HG02973 (cell line): ENCODE data around the gene HPN.
"Not testable (repeated sequence)": the region's sequence is repeated elsewhere in the genome, so short reads cannot be mapped to it uniquely, and the experiment has no call there.

Source experiments
- ATAC-seq: cut with Tn5 transposase; IDR thresholded peaks from one replicate; pipeline ENCODE4 v1.9.1; 2021; ENCODE audit warnings: moderate library complexity; ENCODE audit not compliant: unreplicated experiment

HPN gene

DNA sequence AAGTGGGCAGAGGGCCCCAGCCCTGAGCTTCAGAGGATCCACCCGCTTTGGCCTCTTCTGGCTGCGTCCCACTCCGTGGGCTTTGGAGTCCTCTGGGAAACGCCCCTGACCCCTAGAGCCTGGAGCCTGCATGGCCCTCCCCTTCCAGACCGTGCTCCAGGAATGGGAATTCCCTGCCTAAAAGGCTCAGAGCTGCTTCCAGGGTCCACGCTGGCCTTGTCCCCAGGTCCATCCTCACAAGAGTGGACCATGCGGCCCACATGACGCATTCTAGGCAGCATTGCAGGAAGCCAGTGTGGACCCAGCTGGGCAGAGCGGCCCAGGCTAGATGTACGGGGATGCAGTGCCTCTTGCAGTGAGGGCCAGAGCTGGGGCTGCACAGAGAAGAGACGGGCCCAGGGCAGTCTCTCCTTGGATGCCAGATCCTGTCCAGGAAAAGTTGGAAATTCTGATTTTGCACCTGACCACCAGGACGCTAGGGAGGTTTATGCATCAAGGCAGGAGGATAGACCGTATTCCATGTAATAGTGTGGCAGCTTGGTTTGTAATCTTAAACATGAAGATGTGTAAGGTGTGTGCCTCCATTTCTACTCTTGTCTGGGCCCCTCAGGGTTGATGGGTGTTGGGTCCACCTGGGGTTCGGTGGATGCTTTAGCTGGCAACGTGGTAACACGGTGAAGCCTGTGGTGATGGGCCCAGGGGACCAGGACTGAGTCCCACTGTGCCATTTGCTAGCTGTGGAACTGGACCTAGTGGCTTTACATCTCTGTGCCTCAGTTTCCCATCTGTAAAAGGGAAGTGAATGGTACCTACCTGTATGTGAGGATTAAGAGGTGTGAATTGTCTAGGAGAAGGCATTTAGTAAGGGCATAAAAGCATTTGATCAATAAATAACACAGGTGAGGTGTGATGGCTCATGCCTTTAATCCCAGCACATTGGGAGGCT lies 59.3 kb downstream of the HPN start:
- no peak for ATAC-seq

DNA sequence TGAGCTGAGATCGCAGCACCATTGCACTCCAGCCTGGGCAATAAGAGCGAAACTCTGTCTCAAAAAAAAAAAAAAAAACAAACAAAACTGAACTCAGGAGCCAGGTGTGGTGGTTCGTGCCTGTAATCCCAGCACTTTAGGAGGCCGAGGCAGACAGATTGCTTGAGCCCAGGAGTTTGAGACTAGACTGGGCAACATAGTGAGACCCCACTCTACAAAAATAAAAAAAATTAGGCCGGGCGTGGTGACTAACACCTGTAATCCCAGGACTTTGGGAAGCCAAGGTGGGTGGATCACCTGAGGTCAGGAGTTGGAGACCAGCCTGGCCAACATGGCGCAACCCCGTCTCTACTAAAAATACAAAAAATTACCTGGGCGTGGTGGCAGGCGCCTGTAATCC lies 60.4 kb downstream of the HPN start:
- not testable (repeated sequence) for ATAC-seq

DNA sequence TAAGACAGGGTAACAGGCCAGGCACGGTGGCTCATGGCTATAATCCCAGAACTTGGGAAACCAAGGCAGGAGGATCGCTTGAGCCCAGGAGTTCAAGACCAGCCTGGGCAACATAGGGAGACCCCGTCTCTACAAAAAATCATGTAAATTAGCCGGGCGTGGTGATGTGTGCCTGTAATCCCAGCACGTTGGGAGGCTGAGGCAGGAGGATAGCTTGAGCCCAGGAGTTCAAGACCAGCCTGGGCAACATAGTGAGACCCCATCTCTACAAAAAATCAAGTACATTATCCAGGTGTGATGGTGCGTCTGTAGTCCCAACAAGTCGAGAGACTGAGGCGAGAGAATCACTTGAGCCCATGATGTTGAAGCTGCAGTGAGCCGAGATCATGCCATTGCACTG lies 62.1 kb downstream of the HPN start:
- ATAC-seq: not testable (repeated sequence)

DNA sequence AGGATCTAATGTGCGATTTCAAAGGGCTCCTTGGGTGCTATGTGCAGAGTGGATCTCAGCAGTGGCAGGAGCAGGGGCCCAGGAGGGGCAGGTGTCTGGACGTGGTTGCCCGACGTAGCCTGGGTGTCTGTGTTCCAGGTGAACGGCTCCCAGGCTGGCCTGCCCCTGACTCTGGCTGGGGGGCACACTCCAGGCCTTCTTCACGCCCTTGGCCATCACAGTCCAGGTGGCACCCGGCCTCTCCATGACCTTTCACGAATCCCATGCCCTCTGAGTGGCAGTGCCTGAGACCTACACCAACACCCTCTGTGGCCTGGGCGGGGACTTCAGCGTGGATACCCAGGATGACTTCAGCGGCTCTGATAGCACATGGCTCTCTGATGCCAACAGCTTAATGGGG lies 62.8 kb downstream of the HPN start:
- ATAC-seq: no peak

DNA sequence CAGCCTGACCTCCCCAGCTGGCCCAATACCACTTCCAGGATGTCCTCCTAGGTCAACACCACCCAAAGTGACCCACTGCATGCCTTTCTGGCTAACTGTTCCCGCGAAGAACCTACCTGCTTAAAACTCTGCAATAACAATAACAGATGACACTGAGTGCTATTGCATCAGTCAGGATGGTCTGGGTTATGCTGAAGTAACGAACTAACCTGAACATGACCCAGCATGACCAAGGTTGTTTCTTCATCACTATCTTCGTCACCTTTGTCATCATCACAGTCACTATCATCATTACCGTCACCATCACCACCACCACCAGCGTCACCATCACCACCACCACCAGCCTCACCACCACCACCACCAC lies 63.5 kb downstream of the HPN start:
- no peak for ATAC-seq

DNA sequence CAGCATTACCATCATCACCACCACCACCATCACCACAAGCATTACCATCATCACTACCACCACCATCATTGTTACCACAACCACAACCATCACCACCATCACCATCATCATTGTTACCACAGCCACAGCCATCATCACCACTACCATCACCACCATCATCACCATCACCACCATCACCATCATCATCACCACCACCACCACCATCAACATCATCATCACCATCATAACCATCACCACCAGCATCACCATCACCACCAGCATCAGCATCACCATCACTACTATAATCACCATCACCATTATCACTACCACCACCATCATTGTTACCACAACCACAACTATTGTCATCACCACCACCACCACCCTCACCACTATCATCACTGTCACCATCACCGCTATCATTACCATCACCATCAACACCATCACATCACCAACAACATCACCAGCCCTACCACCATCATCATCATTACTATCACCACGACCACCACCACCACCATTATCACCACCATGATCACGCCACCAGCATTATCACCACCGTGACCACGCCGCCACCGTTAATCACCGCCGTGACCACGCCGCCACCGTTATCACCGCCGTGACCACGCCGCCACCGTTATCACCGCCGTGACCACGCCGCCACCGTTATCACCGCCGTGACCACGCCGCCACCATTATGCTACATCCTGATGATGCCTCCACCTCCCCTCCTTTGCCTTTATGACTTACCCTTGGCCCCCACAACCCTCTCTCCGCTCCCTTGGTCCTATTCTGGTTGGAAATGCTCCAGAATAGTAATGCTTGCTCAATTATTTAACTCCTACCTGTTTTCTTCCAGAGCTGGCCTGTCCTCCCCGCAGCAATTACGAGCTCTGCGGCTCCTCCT lies 64.1 kb downstream of the HPN start:
- ATAC-seq: no peak

DNA sequence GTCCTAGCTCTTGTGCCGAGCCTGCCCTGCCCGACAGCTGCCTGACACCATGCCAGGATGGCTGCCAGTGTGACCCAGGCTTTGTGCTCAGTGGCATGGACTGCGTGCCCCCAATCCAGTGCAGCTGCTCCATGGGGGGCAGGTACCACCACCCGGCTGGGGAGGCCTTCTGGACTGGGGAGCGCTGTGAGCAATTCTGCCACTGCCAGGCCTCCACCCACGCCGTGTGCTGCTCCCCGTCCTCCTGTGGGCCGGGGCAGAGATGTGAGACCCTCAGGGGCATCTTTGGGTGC lies 64.7 kb downstream of the HPN start:
- no peak for ATAC-seq

DNA sequence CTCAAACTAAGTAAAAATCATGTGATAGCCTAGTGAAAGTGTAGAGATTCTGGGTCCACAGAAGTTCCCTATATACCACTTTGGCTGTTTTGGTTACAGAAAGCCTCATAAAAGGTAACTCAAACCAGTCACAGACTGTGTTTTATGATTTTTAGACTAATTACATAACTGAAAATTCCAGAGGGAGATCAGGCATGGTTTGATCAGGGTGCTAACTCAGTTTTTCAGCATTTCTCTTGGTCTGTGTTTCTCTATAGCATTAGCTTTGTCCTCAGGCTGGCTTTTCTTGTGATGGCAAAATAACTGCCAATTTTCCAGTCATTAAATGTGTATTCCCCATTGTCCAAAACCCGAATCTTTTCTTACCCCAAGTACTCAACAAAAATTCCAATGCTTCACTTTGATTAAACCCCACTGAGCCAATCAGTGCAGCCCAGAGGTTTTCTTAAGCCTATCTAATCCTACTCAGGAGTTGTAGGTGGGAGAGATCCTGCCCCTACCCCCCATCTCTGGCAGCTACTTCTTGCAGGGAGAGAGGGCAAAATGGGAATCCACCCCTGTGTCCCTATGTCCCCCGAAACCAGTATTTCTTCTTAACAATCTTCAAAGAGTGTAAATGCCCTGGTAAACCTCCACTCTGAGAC lies 65.5 kb downstream of the HPN start:
- no peak for ATAC-seq

DNA sequence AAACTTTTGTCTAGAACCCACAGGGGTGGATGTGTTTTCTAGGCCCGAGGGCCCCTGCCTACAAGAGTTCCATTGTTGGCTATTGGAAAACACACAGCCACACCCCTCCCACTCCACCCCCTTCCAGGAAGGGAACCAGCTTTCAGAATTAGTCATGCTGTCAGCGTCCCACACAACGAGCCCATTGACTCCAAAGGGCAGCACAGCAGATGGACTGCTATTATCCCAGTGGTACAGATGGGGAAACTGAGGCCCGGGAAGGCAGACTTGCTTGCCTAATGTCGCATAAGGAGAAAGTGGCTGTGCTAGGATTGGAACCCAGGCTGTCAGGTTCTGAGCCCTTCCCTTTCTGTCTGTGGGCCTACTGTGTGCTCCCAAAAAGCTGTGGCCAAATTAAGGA lies 66.0 kb downstream of the HPN start:
- no peak for ATAC-seq

DNA sequence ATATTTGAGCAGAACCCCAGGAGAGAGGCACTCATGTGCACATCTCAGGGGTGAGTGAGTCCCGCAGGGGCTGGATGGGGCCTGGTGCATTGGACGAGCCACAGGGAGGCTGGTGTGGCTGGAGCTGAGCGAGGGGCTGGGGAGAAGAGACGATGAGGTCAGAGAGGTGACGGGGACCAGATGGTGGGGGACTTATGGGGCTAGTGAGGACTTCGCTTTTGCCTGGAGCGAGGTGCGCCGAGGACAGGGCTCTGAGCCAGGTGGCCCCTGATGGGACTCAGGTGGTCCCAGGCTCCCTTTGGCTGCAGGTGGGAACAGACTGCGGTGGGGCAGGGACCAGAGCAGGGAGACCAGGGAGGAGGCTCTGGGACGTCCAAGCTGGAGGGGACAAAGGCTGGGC lies 67.2 kb downstream of the HPN start:
- no peak for ATAC-seq

DNA sequence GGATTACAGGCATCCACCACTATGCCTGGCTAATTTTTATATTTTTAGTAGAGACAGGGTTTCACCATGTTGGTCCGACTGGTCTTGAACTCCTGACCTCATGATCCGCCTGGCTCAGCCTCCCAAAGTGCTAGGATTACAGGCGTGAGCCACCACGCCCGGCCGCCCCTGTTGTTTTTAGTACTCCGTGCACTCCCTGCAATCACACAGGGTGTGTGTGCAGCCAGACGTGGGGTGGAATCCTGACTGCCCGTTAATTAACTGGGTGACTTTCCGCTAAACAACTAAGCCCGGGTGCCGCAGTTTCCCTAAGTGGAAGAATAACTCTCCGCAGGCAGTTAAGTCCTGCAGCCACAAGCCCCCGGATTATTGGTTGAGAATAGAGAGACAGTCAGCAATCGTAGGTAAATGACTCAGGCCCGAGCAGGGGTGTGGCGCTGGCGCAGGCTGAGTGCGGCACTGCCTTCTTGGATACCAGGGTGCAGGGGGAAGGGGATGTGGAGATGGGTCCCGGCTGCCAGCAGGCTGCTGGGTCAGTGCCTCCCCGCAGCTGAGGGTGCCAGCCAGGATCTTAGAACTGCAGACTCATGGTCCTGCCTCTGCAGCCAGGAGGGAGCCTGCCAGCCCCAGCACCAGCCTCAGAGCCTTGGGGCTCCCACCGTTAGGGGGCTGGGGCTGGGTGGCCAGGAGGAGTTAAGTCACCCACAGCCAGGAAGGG lies 68.0 kb downstream of the HPN start:
- no peak for ATAC-seq

DNA sequence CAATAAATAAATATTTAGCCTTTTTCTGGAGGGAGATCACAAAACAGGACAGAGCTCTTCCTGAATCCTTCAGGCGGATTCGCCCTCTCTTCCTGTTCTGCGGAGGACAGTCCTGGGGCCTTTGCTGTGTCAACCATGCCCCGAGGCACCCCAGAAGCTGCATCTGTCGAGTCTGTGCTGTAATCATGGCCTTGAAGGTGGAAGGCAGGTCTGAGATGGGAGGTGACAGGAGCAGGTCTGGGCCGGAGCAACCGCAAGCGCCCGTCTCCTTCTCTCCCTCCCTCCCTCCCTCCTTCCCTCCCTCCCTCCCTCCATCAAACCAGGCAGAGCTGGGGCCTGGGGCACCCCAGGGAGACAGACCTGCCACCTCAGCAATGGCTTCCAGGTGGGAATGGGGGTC lies 69.5 kb downstream of the HPN start:
- no peak for ATAC-seq

DNA sequence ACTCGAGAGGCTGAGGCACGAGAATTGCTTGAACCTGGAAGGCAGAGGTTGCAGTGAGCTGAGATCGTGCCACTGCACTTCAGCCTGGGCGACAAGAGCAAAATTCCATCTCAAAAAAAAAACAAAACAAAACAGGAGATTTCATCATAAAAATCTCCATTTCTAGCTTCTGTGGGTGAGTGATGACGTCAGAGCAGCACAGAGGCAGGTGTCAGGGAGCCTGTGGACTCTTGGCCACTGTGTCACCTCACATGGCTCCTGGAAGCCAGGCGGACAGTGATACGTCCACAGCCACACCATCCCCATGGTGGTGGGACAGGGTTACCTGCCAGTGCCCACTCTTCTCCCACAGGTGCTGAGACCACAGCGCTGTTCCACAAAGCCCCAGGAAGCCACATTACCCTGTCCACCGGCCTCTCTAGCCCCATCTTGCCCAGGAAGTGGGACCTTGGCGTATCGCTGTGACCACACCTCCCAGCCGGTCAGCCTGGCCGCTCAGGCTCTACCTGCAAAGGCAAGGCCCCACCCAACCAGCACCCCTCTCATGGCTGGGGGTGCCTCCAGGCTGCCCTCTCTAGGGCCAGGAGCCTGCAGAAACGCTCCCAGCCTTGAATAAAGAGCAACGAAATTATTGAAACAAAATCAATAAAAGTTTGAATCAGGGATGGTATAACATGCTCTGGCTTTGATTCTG lies 71.6 kb downstream of the HPN start:
- no peak for ATAC-seq

DNA sequence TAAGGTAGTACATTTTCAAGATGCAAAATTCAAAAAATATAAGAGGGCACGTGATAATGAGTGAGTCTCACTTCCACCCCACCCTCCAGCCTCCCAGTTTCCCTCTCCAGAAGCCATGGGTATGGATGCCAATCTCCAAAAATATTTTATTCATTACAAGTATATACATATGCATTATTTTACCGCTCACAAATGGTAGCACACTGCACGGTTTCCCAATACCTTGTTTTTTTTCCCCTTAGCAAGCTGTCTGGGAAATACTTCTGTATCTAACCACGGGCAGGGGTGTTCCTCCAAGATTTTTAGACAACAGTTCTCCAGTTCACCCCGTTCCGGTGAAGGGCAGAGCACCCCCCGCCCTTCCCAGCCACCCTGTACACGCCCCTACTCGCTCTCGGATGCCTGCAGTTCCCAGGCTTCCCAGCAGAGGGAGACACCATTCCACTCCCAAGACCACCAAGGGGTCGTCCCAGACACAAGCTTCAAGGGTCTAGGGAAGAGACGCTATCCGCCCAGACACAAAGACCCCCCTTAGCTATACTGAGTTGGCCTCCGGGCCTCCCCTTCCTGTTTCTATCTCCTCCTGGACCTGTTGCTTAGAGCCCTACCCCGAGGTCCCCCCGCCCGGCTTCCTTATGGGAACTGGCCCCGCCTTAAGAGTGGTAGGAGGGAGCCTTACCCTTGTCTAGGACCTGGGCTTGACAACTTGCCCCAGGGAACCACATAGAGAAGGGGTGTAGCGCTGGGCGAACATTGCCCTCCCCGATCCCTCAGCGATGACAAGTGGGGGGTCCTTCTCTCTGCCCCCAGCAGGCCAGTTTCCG lies 73.0 kb downstream of the HPN start:
- ATAC-seq: no peak

DNA sequence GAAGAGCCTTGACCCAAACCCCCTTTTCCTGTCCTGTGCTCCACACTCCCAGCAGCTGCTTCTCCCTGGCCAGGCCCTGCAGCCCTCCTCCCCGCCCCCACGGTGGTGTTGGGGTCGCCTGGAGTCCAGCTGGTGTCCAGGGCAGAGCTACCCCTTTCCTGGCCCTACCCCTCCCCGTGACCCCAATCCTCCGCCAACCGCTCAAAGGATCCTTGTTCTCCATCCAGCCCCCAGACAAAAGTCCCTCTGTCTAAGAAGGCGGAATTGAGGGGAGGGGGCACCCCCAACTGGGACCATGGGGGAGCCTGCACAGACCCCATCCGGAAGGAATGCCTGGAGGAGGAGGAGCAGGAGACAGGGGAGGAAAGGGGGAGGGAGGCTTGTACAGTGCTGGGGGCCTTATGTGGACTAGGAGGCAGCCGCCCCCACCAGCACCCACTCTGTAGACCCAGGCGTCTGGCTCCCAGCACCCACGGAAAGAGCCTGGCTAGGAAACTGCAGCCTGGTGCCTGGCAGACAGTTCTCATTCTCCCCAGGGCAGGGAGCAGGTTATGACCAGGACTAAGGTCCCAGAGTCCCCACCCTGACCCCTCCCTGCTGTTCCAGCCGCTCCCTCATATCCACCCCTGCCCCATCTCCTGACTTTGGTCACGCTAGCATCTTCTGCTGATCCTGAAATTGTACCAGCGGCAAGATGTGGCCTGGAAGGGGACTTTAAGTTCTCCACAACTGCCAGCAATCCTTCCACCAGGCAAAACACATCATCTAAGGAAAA lies 73.8 kb downstream of the HPN start, which contains the start of gene FXYD3:
Gene FXYD3 (plus strand): TSS at position 647 of the 775 bp plus-strand sequence. CDS start 3,554 bp downstream, outside the sequence.
- ATAC-seq: no peak
